K562 (cell line): ENCODE results near the gene CITED1. TPM values are rescaled to one million over a fixed set of nuclear protein-coding genes. Genes with fewer than 3 reads are reported as not detected.

Experiments
- polyA plus RNA-seq, 8 experiments: library from polyadenylated mRNA; depleted of rRNA in 4 of 8; stranded (reverse) in 5 of 8; unstranded in 3 of 8; fragments of >200 nt; fragmentation: Nextera tagmentation in 2 of 8; fragmentation: Illumina TruSeq in 1 of 8; extraction: Ambion mirVana in 2 of 8; extraction: Trizol in 1 of 8; gene quantifications; 2 replicates each; pipeline versions ENCODE4 v1.2.1 to v1.2.3, GENCODE V29; 2011 to 2014; ENCODE audit warnings: inconsistent platforms in 1 of 8, missing spikeins in 1 of 8
- total RNA-seq, 7 experiments: library from RNA; depleted of rRNA in 6 of 7; stranded (reverse); fragments of >200 nt in 6 of 7; fragmentation: Illumina TruSeq in 2 of 7; extraction: Trizol in 2 of 7; gene quantifications; 2 replicates each; pipeline versions ENCODE4 v1.2.1 to v1.2.3, GENCODE V29; 2011 to 2021; ENCODE audit warnings: low replicate concordance in 1 of 7
- TF ChIP-seq, protein P1 (sequence below): fragments of 450-650 bp; IDR thresholded peaks from 2 replicates; pipeline ENCODE4 v1.6.1; 2016; ENCODE audit warnings: mild to moderate bottlenecking, moderate library complexity
- TF ChIP-seq, protein P2 (sequence below): sonication (generic); formaldehyde crosslinking; IDR thresholded peaks from 2 replicates; pipeline ENCODE4 v1.9.0; 2022; ENCODE audit warnings: mild to moderate bottlenecking, missing genetic modification reagents

CITED1 gene
- total and polyA plus RNA-seq, 9 of the 15 experiments (the other 6 are each of a cell fraction or from before 2014, with no cell fraction given) = 0.56 to 5.8 (median 4.2) TPM

DNA sequence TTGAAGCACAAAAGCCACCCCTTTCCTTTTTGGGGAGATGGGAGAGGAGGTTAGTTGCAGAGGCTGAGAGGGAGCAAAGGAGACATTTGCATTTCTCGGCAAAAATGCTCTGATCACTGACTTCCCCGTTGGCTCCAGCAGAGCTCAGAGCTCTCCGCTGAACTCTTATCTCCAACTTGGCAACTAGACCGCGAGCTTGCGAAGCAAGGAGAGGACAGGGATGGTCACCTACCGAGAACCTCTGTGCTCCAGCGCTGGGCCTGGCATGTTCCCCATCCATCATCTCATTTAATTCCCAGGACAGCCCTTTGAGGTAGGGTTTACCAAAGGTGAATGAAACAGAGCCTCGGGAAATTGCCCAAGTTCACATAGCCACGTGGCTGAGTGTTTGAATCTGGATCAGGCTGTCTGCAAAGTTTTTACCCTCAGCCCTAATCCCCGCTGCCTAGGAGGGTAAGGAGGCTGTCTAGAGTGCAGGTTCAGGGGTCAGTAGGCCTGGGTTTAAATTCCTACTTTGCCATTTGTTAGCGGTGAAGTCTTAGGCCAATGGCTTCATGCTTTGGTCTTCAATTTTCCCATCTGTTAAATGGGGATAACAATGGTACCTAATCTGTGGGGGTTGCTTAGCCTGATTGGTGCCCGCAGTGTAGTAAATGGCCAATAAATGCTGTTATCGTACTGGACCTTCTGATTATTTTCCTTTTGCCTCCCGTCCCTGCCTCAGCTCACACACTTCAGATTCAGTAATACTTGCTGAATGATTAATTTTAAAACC, 3.8 kb upstream of the CITED1 start (continued):
- TF ChIP-seq, protein P1, sequence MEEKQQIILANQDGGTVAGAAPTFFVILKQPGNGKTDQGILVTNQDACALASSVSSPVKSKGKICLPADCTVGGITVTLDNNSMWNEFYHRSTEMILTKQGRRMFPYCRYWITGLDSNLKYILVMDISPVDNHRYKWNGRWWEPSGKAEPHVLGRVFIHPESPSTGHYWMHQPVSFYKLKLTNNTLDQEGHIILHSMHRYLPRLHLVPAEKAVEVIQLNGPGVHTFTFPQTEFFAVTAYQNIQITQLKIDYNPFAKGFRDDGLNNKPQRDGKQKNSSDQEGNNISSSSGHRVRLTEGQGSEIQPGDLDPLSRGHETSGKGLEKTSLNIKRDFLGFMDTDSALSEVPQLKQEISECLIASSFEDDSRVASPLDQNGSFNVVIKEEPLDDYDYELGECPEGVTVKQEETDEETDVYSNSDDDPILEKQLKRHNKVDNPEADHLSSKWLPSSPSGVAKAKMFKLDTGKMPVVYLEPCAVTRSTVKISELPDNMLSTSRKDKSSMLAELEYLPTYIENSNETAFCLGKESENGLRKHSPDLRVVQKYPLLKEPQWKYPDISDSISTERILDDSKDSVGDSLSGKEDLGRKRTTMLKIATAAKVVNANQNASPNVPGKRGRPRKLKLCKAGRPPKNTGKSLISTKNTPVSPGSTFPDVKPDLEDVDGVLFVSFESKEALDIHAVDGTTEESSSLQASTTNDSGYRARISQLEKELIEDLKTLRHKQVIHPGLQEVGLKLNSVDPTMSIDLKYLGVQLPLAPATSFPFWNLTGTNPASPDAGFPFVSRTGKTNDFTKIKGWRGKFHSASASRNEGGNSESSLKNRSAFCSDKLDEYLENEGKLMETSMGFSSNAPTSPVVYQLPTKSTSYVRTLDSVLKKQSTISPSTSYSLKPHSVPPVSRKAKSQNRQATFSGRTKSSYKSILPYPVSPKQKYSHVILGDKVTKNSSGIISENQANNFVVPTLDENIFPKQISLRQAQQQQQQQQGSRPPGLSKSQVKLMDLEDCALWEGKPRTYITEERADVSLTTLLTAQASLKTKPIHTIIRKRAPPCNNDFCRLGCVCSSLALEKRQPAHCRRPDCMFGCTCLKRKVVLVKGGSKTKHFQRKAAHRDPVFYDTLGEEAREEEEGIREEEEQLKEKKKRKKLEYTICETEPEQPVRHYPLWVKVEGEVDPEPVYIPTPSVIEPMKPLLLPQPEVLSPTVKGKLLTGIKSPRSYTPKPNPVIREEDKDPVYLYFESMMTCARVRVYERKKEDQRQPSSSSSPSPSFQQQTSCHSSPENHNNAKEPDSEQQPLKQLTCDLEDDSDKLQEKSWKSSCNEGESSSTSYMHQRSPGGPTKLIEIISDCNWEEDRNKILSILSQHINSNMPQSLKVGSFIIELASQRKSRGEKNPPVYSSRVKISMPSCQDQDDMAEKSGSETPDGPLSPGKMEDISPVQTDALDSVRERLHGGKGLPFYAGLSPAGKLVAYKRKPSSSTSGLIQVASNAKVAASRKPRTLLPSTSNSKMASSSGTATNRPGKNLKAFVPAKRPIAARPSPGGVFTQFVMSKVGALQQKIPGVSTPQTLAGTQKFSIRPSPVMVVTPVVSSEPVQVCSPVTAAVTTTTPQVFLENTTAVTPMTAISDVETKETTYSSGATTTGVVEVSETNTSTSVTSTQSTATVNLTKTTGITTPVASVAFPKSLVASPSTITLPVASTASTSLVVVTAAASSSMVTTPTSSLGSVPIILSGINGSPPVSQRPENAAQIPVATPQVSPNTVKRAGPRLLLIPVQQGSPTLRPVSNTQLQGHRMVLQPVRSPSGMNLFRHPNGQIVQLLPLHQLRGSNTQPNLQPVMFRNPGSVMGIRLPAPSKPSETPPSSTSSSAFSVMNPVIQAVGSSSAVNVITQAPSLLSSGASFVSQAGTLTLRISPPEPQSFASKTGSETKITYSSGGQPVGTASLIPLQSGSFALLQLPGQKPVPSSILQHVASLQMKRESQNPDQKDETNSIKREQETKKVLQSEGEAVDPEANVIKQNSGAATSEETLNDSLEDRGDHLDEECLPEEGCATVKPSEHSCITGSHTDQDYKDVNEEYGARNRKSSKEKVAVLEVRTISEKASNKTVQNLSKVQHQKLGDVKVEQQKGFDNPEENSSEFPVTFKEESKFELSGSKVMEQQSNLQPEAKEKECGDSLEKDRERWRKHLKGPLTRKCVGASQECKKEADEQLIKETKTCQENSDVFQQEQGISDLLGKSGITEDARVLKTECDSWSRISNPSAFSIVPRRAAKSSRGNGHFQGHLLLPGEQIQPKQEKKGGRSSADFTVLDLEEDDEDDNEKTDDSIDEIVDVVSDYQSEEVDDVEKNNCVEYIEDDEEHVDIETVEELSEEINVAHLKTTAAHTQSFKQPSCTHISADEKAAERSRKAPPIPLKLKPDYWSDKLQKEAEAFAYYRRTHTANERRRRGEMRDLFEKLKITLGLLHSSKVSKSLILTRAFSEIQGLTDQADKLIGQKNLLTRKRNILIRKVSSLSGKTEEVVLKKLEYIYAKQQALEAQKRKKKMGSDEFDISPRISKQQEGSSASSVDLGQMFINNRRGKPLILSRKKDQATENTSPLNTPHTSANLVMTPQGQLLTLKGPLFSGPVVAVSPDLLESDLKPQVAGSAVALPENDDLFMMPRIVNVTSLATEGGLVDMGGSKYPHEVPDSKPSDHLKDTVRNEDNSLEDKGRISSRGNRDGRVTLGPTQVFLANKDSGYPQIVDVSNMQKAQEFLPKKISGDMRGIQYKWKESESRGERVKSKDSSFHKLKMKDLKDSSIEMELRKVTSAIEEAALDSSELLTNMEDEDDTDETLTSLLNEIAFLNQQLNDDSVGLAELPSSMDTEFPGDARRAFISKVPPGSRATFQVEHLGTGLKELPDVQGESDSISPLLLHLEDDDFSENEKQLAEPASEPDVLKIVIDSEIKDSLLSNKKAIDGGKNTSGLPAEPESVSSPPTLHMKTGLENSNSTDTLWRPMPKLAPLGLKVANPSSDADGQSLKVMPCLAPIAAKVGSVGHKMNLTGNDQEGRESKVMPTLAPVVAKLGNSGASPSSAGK = 0 out of 2 replicates have a peak, but pooled peaks have one; percentile 19
- TF ChIP-seq, protein P2, sequence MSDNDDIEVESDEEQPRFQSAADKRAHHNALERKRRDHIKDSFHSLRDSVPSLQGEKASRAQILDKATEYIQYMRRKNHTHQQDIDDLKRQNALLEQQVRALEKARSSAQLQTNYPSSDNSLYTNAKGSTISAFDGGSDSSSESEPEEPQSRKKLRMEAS (CRISPR knock-in tag) = peak; percentile 6; the same call in 1 of the 2 replicates
